NCI-H187 (cell line): ENCODE data around the gene GUCY2D.
A peak's percentile ranks its signal among the peaks of the same experiment; 100 is the strongest.
"Not testable (repeated sequence)": the region's sequence is repeated elsewhere in the genome, so short reads cannot be mapped to it uniquely, and the experiment has no call there.

Experiments
- DNase-seq, 2 experiments: peaks; one replicate each; lab custom pipeline; 2025; lab: John Stamatoyannopoulos, UW

GUCY2D gene

DNA sequence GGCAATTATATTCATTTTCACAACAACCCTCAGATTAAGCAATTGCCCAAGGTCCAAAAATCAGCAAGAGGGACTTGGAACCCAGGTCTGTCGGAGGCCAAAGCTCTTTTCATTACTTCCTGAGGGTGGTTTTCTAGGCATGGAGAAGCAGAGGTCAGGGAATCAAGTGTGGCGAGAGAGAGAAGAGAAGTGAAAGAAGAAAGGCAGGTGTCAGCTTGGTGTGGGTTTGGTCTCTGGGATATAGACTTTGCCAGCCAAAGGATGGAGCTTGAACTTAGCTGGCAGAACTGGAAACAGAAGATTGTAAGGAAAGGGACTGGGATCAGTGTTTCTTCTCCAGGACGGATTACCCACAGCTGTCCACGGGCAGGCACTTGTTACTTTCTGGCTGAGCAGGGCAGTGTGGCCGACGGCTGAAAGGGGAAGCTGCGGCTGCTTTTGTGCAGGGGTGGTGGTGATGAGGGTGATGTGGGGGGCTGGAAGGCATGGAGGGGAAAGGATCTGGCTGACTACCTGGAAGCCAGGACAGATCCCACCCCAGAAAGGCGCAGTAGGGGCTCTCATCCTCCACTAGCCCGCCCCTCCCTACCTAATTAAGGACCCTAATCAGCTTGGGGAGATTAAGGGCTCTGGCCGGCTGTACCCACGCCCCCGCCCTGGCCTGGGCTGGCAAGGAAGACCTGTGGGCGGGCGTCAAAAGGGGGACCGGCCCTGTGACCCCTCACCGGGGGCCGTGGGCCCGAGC is at the start of gene GUCY2D:
TSS of gene GUCY2D (plus strand) at position 640 of the 745 bp plus-strand sequence. CDS start 433 bp downstream, outside the sequence.
- DNase-seq, result no peak

DNA sequence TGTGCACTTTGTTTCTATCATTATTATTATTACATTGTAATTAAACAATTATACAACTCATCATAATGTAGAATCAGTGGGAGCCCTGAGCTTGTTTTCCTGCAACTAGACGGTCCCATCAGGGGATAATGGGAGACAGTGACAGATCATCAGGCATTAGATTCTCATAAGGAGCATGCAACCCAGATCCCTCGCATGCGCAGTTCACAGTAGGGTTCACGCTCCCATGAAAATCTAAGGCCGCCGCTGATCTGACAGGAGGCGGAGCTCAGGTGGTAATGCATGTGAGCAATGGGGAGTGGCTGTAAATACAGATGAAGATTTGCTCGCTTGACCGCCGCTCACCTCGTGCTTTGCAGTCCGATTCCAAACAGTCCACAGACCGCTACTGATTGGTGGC is 49.1 kb upstream of the GUCY2D start:
- DNase-seq, result not testable (repeated sequence)

DNA sequence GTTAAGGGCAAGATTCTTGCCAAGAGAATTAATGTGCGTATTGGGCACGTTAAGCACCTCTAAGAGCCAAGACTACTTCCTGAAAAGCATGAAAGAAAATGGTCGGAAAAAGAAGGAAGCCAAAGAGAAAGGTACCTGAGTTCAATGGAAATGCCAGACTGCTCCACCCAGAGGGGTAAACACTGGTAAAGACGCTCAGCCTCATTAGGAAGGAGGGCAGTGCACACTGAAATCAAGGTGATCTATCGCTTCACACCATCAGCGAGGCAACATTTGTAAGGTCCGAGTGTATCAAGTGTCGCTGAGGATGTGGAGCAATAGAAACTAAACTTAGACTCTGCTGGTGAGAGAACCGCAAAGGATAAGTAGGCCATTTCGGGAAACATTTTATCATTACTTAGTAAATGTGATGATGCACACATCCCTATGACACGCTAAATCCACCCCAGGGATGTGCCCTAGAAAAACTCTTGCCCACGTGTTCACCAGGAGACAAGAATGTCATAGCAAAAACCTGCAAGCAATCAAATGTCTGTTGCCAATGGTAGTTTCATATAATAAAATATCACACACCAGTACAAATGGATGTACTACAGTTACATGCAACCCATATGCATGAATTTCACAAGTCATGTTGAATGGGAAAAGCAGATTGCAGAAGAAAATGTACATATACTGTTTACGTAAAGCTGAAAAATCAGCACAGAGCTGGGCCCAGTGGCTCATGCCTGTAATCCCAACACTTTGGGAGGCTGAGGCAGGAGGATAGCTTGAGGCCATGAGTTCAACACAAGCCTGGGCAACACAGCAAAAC is 46.8 kb upstream of the GUCY2D start:
- DNase-seq, result no peak

DNA sequence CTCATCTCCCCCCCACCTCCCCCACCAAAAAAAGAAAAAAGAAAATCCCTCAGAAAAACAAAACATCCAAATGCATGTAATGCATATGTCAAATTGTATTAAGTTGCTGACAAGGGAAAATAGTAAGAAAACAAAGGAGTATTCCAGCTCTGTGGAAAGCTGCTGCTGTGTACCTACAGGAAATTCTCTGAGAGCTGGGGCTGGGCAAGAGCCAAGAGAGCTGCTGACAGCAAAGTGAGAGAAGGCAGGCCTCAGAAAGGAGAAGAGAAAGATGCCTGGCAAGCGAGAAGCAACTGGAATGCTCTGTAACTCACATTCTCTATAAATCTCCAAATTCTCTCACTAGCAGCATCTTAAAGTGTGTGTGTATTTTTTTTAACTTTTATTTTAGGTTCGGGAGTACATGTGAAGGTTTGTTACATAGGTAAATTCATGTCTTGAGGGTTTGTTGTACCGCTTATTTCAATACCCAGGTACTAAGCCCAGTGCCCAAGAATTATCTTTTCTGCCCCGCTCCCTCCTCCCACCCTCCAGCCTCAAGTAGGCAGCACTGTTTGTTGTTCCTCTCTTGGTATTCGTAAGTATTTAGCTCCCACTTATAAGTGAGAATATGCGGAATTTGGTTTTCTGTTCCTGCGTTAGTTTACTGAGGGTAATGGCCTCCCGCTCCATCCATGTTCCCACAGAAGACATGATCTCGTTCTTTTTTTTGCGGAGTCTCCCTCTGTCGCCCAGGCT is 46.0 kb upstream of the GUCY2D start:
- DNase-seq, result no peak

DNA sequence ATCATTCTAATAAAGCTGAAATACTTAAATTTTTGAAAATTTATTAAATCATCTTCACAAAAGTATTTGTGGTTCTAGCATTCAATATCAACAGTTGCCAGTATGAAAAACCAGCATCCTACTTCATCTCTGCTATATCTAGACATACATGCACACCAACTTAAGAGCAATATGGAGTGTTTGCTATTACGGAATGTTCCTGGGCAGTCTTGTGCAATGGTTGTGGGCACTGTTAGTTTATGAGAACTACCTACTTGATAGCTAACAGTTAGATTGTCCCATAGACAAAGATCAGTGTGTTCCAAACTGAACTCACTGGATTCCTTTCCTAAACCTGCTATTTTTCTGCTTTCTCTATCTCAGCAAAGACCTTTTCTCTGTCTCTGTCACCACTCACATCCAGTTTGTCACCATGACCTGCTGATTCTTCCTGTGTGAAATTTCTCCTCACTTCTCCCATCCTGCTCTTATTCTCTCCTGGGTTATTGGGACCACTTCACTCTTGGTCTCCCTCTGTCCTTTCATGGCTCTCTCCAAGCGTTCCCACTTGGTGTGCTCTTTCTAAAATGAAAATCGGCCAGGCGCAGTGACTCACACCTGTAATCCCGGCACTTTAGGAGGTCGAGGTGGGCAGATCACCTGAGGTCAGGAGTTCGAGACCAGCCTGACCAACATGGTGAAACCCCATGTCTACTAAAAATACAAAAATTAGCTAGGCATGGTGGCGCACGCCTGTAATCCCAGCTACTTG is 42.7 kb upstream of the GUCY2D start:
- DNase-seq, result no peak

DNA sequence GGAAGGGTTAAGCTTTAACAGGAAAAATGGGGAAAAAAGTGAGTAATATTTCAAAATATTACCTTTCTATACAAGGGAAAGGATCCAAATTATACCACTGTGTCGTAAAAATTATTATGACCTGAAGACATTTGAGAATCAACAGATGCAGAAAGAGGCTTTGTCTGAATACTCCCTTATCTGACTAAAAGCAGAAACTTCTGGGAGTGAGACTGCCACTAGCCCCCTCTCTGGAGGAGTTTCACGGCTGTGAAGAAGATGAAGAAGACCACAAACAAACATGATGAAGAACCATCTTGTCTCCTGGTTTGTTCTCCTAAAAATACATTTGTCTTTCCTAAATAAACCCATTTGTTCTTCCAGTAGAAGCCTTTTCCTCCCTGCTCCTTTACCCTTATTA is 41.0 kb upstream of the GUCY2D start:
- no peak for DNase-seq

DNA sequence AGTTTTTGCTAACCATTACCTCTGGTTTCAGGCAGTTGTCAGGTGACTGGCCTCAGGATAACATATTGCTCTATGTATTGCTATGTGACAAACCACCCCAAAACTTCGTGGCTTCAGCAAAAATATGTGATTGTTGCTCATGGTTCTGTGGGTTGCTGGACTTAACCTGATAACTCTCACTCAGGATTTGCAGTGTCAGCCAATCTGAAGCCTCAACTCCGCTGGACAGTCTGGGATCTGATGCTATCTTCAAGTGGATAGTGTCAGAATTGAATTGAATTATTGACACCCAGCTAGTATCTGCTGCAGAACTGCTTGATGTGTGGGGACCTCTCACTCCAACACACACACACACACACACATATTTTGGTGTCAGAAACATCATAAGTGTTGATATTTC is 34.7 kb upstream of the GUCY2D start:
- no peak for DNase-seq

DNA sequence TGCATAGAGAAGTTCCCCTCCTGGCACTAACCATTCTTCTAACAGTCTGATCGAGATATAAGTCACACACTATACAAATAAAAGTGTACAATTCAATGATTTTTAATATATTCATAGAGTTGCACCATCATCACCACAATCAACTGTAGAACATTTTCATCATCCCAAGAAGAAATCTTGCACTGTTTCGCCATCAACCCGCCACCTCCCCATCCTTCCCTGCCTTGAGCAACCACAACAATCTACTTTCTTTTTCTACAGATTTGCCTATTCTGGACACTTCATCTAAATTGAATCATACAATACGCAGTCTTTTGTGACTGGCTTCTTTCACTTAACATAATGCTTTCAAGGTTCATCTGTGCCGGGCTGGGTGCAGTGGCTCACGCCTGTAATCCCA is 33.0 kb upstream of the GUCY2D start:
- DNase-seq, result no peak

DNA sequence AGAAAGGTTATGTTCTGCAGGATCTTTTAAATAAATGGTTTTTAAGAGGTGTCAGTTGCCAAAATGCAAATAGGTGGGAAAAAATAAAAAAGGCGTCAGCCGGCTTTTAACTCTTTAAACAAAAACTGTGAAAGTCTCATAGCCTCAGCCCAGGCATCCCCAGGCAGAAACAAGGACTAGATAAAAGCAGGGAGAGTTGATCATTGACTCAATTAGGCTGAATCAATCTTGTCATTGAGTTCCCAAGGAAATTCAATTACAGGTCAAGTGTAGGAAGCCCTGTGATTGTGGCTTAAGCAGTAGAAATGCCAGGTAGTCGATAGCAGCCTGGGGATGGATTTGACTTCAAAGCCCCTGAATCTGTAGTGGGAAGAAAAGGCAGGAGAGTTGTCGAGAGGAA is 30.8 kb upstream of the GUCY2D start:
- DNase-seq, result no peak

DNA sequence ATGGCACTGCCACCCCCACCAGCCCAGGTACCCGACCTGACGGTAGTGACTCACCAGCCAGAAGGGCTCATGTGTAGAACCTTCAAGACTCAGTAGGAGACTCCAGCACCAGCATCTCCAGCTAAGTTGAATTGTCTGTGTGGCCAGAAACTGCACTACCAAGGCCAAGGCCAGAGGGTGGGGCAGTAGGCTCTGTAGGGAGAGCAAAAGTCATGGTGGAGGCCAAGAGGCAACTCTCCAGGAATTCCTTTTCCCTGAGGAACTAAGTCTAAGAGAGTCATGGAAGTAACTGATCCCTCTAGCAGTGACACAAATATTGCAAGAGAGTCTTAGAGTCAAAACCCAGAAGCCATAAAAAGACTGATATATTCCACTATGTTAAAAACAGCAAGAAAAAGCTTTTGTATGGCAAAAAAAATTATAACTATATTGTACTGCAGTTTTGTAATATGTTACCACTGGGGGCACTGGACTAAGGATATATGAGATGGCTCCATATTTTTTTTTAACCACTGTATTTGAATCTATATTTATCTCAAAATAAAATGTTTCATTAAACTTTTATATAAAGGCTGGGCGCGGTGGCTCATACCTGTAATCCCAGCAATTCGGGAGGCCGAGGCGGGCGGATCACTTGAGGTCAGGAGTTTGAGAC is 30.2 kb upstream of the GUCY2D start:
- DNase-seq, result no peak

DNA sequence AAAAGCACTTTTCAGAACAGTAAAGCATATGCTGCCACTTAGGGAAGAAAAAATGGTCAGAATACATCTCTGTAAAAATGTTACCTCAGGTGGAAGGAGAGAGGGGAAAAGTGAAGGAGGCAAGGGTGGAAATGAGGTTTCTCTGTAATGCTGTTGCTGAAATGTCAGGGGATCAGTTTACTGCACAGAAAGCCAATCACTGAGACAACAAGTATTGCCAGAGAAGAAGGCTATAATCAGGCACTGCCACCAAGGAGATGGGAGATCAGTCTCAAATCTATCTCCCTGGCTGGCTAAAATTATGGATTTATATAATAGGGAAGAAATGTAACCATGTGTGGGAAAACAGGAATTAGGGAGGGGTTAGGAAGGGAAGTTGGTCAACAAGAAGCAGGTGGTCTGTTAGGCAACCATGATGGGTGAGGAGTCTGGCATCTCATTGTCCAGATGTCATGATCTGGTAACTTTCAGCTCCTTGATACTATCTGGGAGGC is 27.7 kb upstream of the GUCY2D start:
- no peak for DNase-seq

DNA sequence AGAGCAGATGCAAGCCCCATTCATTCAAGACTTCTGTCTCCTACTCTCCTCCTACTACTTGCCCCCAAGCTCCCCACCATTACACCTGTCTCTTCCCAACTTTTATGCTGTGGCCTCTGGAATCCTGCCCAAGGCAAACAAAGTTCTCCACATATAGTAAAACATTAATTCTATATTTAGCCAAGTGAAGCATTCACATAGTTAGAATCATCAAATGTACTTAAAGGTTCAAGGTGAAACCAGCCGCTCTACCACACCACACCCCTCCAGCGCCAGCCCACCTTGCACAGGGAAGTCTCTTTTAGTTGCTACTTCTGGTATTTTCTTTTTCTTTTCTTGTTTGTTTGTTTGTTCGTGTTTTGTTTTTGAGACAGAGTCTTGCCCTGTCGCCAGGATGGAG is 25.4 kb upstream of the GUCY2D start:
- no peak for DNase-seq

DNA sequence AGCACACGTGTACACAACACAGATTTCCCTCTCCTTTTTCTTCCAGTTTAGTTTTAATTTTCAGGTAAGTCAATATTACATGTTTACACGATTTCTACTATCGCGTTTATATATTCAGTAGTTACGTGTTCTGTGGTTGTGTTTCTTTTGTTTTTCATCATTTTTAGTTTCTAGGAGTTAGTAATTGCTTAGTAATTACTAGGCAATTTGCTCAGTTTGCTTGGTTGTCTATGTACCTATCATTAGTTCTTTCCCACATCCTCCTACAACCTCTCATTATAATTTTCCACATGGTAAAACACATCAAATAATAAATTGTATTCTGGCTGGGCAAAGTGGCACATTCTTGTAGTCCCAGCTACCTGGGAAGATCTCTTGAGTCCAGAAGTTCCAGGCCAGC is 24.6 kb upstream of the GUCY2D start:
- no peak for DNase-seq

DNA sequence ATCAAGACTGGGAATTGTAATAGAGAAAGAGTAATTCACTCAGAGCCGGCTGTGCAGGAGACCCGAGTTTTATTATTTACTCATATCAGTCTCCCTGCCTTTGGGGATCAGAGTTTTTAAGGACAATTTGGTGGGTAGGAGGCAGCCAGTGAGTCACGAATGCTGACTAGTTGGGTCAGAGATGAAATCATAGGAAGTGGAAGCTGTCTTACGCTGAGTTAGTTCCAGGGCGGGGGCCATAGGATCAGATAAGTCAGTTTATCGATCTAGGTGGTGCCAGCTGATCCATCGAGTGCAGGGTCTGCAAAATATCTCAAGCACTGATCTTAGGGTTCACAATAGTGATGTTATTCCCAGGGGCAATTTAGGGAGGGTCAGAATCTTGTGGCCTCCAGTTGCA is 20.2 kb upstream of the GUCY2D start:
- DNase-seq, result no peak

DNA sequence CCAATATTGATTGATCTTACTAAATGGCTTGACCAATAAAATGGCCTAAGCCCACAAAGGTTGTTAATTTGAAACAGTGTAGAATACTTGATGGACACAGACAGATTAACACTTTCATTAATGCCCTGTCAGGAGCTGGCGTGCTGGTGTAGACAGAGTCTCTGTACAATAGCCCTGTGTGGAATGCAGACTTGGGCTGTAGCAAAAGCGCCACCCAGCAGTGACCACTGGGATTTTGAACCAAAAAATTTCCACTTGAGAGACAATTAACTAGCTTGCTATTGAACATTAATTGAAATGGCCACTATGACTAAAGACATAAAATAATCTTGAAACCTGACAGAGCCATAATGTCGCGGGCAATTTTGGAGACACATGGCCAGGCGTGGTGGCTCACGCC is 19.7 kb upstream of the GUCY2D start:
- no peak for DNase-seq

DNA sequence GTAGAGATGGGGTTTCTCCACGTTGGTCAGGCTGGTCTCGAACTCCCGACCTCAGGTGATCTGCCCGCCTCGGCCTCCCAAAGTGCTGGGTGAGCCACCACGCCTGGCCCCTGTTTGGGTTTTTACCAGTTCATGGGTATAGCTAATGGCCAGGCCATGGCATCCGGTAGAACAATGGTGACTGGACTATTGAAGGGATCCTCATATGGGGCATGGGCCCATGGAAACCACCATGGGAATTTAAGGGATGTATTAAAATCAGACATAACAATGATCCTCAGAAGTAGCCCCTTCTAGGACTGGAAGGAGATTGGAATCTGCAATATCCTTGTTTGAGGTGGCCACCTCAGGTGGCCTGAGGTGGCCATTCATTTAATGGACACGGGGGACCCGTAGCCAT is 17.5 kb upstream of the GUCY2D start:
- DNase-seq, result no peak

DNA sequence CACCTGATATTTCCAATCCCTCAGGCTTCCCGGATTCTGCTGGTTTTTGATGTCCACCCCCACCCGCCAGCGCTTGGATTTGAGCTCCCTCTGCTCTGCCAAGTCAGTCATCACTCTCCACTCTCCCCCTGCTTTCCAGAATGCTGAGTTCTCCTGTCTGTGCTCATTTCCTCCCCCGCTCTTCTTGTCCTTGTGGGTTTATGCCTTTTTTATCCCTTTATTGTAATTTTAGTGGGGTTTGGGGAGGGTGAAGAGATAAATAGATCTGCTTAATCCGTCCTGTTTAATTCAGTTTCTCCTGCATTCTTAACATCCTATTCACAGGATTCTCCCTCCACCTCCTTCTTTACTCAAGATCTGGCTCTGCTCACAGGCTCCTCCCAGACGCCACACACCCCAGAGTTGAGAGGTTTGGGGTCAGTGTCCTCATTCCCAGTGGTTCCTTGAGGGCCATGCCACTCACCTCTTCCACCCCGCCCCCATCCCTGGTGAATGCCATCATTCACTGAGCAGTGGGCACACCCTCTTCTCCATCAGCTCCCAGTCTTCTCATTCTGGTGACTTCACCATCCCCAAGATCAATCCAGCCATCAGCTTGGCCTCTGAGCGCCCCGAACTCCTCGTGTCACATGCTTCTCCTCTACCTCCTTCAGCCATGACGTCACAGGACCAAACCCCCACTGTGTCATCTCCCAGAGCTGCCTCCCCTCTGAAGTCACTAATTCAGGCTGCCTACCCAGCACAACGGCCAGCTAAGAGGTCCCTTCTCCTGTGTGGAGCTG is 15.1 kb upstream of the GUCY2D start:
- DNase-seq, result no peak

DNA sequence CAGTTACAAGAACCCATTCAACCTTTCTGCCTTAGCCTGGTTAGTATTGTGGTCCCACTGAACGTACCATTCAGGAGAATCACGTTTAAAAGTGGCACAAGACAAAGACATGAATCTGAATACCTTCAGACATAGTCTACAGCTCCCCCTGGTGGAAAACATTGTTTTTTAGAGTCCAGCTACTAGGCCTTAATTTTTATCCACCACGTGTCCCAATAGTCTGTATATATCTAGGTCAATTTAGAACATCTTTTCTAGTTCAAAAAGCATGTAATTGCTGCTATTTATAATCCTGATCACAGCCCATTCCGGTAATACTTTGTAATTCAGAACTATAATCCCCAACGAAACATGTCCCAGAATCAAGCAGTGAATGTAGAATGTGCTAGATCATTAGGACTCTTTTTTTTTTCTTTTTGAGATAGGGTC is 13.7 kb upstream of the GUCY2D start:
- DNase-seq, result peak; percentile 32 to 37

DNA sequence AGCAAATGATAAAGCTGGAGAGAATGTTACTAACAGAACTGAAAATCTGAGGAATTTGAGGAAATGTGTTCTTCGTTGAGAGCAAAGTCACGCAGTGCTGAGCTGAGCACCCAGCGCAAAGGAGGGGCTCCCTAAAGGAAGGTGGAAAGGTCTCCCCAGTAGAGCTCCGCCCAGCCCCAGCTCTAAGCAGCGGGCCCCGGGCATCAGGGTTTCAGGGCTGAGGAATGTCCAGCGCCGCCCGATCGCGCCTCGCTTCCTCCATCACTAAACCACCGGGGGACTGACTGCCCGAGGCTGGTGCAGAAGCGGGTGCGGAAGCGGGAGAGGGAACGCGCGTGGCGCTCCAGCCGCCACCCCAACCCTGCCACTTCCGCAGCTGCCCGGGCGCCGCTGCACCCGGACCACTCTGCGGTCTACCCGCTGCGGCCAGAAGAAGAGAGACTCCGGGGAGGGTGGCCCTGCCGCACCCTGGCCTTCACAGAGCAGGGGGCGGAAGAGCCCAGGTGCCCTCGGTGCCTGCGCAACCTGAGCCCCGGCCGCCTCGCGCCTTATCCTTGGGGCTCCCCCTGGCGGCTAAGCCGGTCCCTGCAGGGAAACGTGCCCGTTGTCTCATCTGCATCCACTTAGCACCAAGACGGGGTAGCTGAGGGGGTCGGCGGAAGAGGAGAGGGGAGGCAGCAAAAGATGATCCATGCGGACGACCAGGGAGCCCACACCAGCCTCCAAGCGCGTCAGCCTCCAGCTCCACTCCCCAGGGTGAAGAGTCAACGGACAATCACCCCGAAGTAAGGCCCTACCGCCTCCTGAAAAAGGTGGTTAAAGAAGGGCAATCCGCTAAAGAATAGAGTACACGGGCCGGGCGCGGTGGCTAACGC is 12.4 kb upstream of the GUCY2D start:
- peak; percentile 16 to 58 for DNase-seq
